Activated CD4-positive, alpha-beta T cell treated with anti-CD3 and anti-CD28 coated beads, Interleukin-2, amount 50 U/mL, for 24 hours (primary cell): ENCODE measurements around the gene PCMT1.
A peak's percentile ranks its signal among the peaks of the same experiment; 100 is the strongest.
"Not testable (repeated sequence)": the region's sequence is repeated elsewhere in the genome, so short reads cannot be mapped to it uniquely, and the experiment has no call there.

Experiments used
- DNase-seq, 2 donors: peaks; one replicate each; pipeline ENCODE4 v3.0.0-alpha.2; 2020; ENCODE audit warnings: low read depth in 1 of 2, low spot score in 1 of 2

Gene PCMT1

GRCh38 chr6:149750136-149750609, 632 bp downstream of the PCMT1 start:
- peak; percentile 21 to 49 for DNase-seq

- no peak for DNase-seq
Measured at GRCh38 chr6:149751239-149751638, 1.7 kb downstream of the PCMT1 start.

- DNase-seq, result not testable (repeated sequence)
Measured at GRCh38 chr6:149751920-149752319, 2.4 kb downstream of the PCMT1 start.

GRCh38 chr6:149752600-149753373, 3.2 kb downstream of the PCMT1 start:
- DNase-seq, result no peak

GRCh38 chr6:149753374-149753637, 3.8 kb downstream of the PCMT1 start:
- DNase-seq, result not testable (repeated sequence)

GRCh38 chr6:149754548-149754947, 5.0 kb downstream of the PCMT1 start:
- DNase-seq, result no peak

GRCh38 chr6:149755300-149756260, 6.0 kb downstream of the PCMT1 start:
- no peak for DNase-seq

GRCh38 chr6:149756261-149756636, 6.7 kb downstream of the PCMT1 start:
- DNase-seq, result no peak

- DNase-seq, result no peak
Measured at GRCh38 chr6:149761438-149761837, 11.9 kb downstream of the PCMT1 start.

- no peak for DNase-seq
Measured at GRCh38 chr6:149763866-149764265, 14.3 kb downstream of the PCMT1 start.

GRCh38 chr6:149766156-149766769, 16.7 kb downstream of the PCMT1 start:
- DNase-seq, result no peak

- no peak for DNase-seq
Measured at GRCh38 chr6:149769676-149770075, 20.1 kb downstream of the PCMT1 start.

- no peak for DNase-seq
Measured at GRCh38 chr6:149771185-149771584, 21.6 kb downstream of the PCMT1 start.

GRCh38 chr6:149771925-149772324, 22.4 kb downstream of the PCMT1 start:
- no peak for DNase-seq

GRCh38 chr6:149777624-149778023, 28.1 kb downstream of the PCMT1 start:
- DNase-seq, result no peak

GRCh38 chr6:149779644-149779963, 30.1 kb downstream of the PCMT1 start:
- DNase-seq, result no peak

- DNase-seq, result no peak
Measured at GRCh38 chr6:149781715-149782114, 32.2 kb downstream of the PCMT1 start.

GRCh38 chr6:149782337-149782736, 32.8 kb downstream of the PCMT1 start:
- no peak for DNase-seq

- no peak for DNase-seq
Measured at GRCh38 chr6:149783551-149783950, 34.0 kb downstream of the PCMT1 start.

GRCh38 chr6:149806127-149806526, 56.6 kb downstream of the PCMT1 start:
- no peak for DNase-seq

GRCh38 chr6:149809798-149810197, 60.3 kb downstream of the PCMT1 start:
- DNase-seq, result no peak

GRCh38 chr6:149813351-149813750, 63.8 kb downstream of the PCMT1 start:
- DNase-seq, result no peak
